AG09309 (cell line): ENCODE measurements around the gene SLC47A1.

Experiments used
- DNase-seq: peaks from one replicate; pipeline ENCODE4 v3.0.0-alpha.2; 2010; ENCODE audit warnings: low read depth
- H3K4me3 ChIP-seq: 2 replicates; pipeline ENCODE4 v1.5.1; 2011; ENCODE audit warnings: mild to moderate bottlenecking, low read depth, low read length, moderate library complexity; ENCODE audit not compliant: control insufficient read depth
- TF ChIP-seq, protein P1 (sequence below): IDR thresholded peaks from 2 replicates; pipeline ENCODE4 v1.5.1; 2011; ENCODE audit warnings: mild to moderate bottlenecking, low read depth, low read length, inconsistent platforms; ENCODE audit not compliant: insufficient read depth, control insufficient read depth; ENCODE audit errors: missing control alignments

SLC47A1 gene, protein sequence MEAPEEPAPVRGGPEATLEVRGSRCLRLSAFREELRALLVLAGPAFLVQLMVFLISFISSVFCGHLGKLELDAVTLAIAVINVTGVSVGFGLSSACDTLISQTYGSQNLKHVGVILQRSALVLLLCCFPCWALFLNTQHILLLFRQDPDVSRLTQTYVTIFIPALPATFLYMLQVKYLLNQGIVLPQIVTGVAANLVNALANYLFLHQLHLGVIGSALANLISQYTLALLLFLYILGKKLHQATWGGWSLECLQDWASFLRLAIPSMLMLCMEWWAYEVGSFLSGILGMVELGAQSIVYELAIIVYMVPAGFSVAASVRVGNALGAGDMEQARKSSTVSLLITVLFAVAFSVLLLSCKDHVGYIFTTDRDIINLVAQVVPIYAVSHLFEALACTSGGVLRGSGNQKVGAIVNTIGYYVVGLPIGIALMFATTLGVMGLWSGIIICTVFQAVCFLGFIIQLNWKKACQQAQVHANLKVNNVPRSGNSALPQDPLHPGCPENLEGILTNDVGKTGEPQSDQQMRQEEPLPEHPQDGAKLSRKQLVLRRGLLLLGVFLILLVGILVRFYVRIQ

DNA sequence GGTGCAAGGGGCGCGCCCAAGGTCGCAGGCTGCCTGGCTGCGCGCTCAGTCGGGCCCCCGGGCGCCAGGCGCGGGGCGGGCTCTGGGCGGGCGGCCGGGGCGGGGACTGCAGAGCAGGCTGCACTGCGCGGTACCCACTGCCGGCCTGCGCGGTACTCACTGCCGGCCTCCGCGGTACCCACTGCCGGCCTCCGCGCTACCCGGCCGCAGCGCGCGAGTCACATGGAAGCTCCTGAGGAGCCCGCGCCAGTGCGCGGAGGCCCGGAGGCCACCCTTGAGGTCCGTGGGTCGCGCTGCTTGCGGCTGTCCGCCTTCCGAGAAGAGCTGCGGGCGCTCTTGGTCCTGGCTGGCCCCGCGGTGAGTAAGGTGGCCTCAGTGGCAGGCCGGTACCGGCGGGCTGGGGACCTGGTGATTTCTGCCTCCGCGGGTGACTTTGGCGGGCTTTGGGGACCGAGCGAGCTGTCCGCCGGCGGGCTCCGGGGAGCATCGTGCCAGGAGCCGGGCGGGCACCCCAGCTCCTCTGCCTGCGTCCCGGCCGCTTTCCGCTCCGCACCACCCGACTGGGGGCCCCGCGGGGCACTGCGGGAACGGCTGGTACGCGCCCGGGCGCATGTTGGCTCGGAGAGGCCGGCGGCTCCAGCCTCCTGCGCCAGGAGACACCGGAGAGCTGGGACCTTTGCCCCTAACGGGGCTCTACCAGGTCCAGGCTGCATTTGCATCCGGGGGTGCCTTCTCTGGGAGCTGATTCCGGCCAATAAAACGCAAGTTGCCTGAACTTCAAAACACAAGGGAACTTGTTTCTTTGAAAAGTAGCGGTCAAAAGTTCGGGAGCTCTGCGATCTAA lies at the start of gene SLC47A1:
TSS of gene SLC47A1 (plus strand) at position 137 of the 844 bp plus-strand sequence. CDS start at position 223, 86 bp downstream.
- no peak for DNase-seq
- H3K4me3 ChIP-seq = peak within 1 kb of the TSS; percentile 44
- TF ChIP-seq, protein P1, sequence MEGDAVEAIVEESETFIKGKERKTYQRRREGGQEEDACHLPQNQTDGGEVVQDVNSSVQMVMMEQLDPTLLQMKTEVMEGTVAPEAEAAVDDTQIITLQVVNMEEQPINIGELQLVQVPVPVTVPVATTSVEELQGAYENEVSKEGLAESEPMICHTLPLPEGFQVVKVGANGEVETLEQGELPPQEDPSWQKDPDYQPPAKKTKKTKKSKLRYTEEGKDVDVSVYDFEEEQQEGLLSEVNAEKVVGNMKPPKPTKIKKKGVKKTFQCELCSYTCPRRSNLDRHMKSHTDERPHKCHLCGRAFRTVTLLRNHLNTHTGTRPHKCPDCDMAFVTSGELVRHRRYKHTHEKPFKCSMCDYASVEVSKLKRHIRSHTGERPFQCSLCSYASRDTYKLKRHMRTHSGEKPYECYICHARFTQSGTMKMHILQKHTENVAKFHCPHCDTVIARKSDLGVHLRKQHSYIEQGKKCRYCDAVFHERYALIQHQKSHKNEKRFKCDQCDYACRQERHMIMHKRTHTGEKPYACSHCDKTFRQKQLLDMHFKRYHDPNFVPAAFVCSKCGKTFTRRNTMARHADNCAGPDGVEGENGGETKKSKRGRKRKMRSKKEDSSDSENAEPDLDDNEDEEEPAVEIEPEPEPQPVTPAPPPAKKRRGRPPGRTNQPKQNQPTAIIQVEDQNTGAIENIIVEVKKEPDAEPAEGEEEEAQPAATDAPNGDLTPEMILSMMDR = no peak

DNA sequence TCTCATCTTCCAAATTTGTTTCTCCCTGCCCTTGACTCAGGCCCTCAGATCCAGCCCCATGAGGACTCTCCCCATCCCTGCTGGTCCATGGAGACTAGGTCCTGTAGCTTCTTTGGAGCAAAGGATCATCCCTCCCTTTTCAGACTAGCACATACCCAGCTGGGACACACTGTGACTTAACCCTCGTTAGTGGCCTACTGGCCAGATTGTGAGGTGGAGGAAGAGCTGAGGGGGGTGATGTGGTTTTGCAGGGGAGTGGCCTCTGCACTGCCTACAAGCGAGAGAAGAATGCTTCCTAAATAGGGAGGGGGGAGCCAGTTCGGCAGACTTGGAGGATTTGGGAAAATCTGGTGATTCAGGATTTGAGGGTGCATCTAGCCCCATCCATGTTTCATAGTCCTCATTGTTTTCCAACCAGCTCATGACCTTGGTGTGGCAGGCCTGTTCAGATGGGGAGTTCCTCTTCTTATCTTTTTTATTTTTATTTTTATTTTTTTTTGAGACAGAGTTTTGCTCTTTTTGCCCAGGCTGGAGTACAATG lies 47.8 kb upstream of the SLC47A1 start:
- DNase-seq = no peak
- TF ChIP-seq, protein P1 = no peak
- no peak overlapping the region for H3K4me3 ChIP-seq

DNA sequence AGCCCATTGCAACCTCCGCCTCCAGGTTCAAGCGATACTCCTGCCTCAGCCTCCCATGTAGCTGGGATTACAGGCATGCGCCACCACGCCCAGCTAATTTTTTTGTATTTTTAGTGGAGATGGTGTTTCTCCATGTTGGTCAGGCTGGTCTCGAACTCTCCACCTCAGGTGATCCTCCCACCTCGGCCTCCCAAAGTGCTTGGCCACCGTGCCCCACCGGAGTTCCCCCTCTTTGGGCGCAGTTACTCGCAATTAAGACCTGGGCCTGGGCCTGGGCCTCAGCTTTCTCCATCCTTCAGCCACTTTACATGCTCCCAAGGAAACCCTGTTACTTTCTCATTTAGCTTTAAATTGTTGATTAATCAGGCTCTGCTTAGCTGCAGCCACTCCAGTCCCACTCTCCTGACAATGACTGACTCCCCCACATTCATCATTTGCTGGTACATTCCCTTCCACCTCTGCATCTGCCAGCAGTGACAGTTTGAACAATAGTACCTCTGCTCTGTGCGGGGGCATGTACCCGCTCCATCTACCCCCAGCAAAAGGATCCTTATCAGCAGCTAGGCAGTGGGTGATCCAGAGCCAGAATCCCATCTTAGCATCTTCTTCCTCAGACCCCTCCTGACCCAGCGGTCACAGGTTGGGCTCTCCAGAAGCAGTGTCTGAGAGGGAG lies 47.2 kb upstream of the SLC47A1 start:
- no peak overlapping the region for H3K4me3 ChIP-seq
- DNase-seq = no peak
- TF ChIP-seq, protein P1 = no peak

DNA sequence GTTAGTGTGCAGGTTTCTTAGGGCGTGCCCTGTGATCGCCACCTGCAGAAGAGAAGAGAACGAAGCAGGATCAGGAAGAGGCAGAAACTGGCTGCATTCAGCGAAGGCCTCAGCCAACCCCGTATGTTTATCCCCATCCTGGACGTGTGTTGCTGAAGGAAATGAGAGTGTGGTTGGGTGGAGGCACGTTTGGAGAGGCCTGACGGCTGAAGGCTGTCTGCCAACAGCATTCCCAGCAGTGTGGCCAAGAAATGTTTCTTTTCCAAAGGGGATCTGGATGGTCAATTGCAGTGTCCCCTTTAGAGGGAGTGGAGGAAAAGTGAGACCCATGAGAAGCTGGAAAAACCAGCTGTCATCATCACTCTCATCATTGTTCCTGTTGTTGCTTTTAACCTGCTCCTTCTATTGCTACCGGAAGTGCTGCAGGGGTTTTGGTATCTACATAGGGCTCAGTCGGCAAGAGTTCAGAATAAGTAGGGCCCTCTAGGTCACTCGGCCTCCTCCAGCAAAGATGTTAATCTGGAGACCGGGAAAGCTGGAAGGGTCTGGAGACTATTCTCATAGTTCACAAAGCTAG lies 46.5 kb upstream of the SLC47A1 start:
- DNase-seq = no peak
- H3K4me3 ChIP-seq = no peak overlapping the region
- TF ChIP-seq, protein P1 = no peak

DNA sequence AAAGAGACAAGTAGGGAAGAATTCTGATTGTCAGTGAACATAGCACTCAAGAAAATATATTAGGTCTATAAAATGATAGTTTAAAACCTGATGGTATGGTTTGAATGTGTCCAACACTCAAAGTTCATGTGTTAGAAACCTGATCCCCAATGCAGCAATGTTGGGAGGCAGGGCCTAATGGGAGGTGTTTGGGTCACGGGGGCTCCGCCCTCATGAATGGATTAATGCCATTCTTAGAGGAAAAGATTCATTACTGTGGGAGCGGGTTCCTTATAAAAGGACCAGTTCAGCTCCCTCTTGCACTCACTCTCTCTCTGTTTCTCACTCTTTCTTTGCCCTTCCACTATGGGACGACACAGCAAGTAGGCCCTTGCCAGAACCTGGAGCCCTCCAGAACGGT lies 41.5 kb upstream of the SLC47A1 start:
- H3K4me3 ChIP-seq = no peak overlapping the region
- TF ChIP-seq, protein P1 = no peak
- DNase-seq = no peak
